ENCODE measurements around the gene IFNAR2.

DNA sequence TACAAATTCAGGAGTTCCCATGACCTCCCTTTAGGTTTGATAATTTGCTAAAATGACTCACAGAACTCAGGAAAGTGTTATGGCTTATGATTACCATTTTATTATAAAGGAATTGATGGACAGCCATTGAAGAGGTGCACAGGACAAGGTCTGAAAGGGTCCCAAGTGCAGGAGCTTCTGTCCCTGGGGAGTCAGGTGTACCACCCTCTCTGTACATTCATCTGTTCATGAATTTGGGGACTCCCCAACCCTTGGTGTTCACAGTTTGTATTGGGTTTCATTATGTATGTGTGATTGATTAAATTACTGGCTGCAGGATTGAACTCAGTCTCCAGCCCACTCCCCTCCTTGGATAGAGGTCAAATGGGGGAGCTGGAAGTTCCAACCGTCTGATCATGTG, 25.7 kb downstream of the IFNAR2 start:
- TF ChIP-seq POLR2AphosphoS5 (IDR thresholded peaks at IDR 0.05; ENCODE audit: low read depth, low read length) (no peak), TAF1 (IDR thresholded peaks at IDR 0.05; ENCODE audit: borderline replicate concordance, insufficient read depth, low read length) (no peak)
